HEK293T (cell line): Measurements from ENCODE around the gene GDI1.

Source experiments
- ARNT ChIP-seq: fragments of 450-650 bp; IDR thresholded peaks from 2 replicates; pipeline ENCODE4 v1.6.1; 2017; ENCODE audit warnings: mild to moderate bottlenecking
- FOXM1 ChIP-seq: fragments of 450-650 bp; IDR thresholded peaks from 2 replicates; pipeline ENCODE4 v1.6.1; 2017; ENCODE audit warnings: mild to moderate bottlenecking, borderline replicate concordance
- HDGF ChIP-seq: fragments of 450-650 bp; IDR thresholded peaks from 2 replicates; pipeline ENCODE4 v1.6.1; 2017; ENCODE audit warnings: antibody characterized with exemption, borderline replicate concordance
- NFRKB ChIP-seq: fragments of 450-650 bp; IDR thresholded peaks from 2 replicates; pipeline ENCODE4 v1.6.1; 2016; ENCODE audit warnings: mild to moderate bottlenecking, moderate library complexity
- SUZ12 ChIP-seq: fragments of 450-650 bp; IDR thresholded peaks from 2 replicates; pipeline ENCODE4 v1.6.1; 2016; ENCODE audit warnings: mild to moderate bottlenecking

GRCh38 chrX:154428176-154429171 lies 8.5 kb upstream of the GDI1 start, which contains the start of gene ATP6AP1:
- no peak for TF ChIP-seq FOXM1
- no peak for TF ChIP-seq HDGF
- TF ChIP-seq NFRKB = no peak
- no peak for TF ChIP-seq SUZ12
- TF ChIP-seq ARNT = no peak
